NCI-H2171 treated with DMSO at 0.1 percent for 48 hours (cell line): Measurements from ENCODE around the gene NME9.

Source experiments
- DNase-seq: peaks from one replicate; lab custom pipeline; 2025; lab: John Stamatoyannopoulos, UW

NME9 gene

DNA sequence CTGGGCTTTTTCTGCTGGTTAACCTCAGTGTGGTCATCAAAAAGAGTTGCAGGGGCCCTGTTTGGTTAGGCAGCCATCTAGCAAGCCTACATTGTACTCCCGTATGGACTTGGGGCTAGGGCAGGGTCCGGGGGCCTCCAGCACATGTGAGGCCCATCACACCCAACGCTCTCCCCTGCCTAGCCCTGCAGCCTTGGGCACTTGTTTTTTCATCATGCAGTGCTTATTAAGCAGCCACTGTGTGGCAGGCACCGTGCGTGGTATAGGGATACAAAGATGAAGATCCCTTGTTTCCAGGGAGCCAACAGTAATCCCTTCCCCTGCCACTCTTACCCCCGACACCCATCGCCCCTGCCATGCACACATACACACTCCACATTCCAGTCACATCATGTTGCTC, 32.9 kb upstream of the NME9 start:
- DNase-seq = peak; percentile 55

DNA sequence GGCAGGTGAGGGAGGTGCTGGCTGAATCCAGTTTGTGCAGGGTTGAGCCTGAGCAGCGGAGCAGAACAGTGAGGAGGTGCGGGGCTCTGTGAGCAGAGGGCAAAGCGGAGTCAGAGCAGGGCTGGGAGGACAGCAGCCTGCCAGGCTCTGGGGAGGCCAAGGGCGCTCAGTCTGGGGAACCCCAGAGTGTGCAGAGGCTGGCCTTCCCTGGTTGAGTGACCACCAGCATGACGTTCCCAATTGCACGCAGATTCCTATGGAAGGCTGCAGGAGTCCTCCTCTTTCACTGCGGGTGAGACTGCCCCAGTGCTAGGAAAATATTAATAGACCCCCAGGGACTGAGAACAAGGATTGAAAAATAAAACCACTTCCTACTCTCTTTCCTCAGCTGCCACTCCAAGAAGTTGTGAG, 31.9 kb upstream of the NME9 start:
- DNase-seq = no peak

DNA sequence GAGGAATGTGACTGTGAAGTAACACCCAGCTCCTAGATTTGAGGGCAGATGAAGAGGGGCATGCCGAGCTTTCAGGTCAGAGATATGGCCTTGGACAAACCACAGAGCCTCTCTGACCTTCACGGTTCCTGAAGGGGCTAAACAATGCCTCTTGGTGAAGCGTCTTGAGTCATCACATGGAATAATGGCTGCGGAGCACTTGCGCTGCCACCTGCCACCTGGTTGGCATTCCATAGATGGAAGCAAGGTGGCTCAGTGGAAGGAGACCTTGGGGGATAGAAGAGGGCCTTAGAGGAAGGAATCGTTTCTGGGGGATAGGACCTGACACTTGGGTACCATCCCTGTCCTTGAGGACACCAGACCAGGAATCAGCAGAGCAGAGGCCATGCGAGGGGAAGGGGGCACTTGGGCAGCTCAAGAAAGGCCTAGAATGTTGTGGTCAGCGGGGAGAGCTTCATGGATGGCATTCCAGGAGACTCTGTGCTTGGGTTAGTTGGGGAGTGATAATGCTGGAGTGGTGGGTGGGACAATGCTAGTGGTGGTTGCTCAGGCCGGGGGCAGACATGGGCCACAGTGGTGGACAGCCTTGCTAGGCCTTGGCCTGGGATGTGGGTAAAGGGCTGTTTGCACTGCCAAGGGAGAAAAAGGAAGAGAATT, 31.3 kb upstream of the NME9 start:
- DNase-seq = no peak

DNA sequence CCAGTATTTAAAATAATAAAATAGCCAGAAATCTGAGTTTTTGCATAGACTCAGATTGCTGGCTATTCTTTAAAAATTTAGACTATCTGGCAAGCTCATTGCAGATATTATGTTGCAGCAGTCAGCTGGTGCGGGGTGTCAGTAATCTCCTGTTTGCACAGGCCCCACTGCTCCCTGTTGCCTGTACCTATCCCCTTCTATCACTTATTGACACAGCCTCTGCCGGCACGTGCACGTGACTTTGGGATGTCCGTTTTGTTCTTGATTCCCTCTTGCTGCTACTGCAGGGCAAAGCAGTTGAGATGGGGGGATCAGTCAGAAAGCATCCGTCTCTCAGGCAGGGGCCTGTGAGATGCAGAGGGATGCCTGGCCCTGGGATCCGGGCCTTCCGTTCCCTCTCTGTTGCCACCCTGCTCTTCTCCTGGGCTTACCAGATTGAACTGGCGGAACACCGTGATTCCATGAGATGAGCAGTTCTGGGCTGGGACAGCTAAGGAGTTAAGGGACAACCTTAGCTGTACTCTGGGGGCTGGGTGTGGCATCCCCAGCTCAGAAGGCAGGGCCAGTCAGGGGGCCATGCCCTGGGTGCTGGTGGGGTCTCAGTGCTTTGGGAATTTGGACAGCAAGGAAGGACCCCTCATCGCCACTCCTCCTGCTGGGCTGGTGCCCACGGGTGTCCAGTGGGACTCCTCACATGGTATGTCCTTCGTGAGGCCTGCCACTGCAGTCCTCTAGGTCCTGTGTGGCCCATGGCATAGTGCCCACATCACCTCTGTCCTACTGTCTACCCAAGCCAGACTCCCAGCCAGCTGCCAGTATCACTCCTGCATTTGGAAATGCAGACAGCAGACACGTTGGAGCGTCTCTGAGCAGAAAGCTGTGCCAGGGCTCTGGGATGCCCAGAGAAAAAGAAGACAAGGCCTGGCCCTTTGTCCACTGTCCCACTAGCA, 30.5 kb upstream of the NME9 start:
- no peak for DNase-seq

DNA sequence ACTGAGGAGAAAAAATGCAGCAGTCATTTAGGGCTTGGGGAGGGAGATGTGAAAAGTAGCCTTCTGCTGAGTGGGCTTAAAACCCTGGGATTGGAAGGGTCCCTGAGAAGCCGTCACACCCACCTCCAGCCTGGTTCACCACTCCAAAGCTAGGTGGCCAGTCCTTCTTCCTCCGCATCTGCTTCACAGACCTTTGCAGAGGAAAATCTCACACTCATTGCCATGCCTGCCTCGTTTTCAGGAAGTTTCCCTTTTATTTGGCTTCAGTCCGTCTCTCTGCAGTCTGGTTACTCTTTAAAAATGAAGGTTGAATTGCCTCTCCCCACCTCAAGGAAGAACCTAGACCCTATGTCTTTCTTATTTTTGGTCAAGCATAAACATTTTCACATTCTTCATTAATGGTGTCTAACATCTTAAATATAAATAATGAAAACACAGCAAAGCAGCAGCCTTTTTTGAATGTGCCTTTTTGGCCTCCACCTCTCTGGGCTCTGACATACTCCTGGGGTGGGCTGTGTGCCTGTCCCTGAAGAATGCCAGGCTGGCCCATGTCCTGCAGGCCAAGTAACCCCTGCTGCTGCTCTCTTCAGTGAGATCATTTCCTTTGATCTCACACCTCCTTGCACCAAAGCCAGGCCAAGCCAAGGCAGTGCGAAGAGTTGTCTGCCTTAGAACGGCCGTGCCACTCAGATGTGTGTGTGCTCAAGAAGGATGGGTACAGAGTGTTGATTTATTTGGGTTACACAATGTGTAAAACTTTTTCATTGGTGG, 29.7 kb upstream of the NME9 start:
- no peak for DNase-seq

DNA sequence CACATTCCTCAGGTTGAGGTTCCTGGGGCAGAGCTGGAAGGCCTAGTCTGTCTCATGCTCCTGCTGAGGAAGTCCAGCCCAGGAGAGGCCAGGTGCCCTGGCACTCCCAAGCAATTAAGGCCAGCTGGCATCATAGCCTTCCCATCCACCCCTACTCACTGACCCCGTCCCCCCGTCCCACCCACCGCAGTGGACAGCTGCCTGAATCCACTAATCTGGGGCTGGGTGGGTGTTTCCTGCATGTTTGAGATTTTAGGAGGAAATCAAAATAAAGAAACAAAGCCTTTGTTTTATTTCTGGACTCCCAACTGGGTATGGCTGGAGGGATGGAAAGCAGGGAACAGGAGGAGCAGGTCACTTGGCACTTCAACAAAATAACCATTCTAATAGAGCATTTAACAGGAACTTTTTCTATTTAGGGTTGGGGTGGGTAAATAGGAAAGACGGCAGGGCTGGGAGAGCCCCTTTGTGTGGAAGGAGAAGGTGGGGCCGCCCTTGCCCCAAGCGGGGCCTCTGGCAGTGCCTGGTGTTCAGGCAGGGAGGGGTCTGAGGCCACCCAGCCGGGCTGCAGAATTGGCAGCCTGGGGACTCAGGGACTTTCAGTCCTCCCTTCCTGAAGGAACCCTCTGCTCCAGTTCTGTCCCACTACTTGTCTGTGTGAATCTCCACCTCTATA, 27.2 kb upstream of the NME9 start:
- DNase-seq = no peak

DNA sequence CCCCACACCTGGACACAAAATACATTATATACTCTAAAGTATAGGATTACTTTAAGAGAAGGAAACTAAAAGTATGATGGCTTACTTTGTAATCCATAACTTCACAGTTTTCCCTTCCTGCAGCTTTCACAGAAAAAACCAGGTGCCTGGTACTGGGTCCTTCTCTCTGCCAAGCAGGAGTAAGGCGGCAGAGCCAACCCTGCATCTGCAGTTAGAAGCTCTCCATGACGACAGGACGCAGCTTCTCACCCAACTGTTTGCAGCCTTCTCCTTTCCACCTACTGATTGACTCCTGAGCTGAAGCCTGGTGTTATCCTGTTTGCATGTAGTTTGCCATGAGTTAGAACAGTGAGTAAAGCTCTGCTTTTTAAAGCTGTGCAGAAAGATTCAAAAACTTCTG, 25.4 kb upstream of the NME9 start:
- no peak for DNase-seq

DNA sequence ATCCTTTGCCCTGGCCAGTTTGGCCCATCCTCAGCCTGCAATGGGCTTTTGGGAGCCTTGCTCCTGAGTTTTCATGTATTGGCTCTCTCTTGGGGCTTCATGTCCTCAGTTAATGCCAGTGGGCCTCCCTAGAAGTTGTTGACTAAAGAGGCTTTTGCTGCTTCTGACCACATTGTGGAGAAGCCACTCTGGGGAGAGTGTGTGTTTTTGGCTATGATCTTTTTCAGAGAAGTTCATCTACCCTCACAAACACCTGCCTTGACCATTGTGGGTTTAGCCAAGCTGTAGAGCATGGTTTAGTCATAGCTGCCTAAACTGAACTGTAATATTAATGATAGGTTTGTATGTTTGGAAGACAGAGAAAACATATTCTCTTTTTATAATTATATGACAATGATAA, 24.7 kb upstream of the NME9 start:
- DNase-seq = no peak

DNA sequence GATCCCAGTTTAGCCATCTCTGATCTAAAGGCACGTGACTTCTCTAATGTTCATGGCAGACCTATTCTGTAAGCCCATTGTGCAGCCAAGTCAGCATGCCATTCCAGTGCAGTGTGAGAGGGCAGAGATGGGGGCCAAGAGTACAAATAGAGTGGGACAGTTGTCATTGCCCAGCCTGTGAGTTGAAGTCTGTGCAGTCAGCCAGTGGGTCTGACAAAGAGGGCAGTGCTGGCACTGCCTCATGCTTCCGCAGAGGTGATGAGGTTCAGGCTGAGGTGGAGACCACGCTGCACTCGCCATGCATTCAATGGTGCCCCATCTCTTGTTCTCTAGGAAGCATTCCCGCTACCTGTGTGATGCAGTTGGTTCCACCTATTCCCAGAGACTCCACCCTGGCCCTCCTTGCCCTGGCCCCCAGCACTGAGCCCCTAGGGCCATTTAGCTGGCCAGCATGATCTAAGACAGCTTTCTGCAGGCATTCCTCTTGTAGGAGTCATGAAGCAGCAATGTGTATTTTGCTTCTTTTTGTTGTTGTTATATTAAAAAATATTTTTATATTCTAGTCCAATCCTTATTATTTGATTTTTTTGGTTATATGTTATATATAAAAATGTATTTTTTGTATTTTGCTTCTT, 22.4 kb upstream of the NME9 start:
- DNase-seq = no peak

DNA sequence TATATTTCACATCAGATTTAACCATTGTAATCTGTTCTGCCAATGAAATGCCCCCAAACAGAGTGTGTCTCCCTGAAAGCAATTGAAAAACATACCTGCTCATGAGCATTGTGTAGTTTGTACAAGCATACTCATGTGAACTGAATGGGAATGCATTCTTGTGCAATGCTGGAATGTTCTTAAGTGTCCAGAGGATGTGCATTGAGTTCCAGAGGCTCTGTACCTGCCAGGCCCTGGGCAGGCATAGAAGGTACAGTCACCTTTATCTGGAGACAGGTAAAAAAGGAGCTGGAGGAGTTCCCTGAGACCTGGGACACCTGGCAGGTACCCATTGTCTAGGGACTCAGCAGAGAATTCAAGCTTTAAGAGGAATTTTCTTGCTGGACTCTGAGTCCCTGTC, 21.5 kb upstream of the NME9 start:
- no peak for DNase-seq

DNA sequence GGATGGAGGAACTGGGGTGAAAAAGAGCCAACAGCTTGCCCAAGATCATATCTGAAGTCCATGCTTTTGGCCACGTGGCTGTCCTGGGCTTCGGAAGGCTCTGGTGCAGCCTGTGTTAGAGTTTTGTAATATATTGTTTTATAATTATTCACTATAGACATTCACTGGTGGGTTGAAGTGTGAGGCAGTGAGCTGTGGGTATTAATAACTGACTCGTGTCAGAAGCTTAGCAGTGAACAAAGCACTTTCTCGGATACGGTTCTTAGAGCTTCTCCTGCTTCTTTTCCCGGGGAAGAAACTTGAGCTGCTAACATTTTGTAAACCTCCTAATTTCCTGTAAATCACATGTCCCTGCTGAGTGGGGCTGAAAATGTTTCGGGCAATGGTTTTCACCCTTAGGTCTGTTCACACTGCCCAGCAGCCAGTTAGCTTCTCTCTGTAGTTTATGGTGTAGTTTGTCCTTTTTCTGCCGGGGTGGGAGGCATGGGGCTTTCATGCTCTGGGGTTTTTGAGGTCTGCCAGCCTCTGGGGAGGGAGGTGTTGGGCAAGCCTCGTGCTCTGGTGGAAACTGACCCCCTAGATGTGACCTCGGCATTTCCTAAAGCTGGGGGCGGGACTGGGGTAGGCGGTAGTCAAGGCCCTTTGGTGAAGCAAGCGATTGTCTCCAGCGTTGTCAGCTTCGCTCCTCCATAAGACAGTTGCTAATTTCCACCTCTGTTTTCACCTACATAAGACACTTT, 20.4 kb upstream of the NME9 start:
- no peak for DNase-seq

DNA sequence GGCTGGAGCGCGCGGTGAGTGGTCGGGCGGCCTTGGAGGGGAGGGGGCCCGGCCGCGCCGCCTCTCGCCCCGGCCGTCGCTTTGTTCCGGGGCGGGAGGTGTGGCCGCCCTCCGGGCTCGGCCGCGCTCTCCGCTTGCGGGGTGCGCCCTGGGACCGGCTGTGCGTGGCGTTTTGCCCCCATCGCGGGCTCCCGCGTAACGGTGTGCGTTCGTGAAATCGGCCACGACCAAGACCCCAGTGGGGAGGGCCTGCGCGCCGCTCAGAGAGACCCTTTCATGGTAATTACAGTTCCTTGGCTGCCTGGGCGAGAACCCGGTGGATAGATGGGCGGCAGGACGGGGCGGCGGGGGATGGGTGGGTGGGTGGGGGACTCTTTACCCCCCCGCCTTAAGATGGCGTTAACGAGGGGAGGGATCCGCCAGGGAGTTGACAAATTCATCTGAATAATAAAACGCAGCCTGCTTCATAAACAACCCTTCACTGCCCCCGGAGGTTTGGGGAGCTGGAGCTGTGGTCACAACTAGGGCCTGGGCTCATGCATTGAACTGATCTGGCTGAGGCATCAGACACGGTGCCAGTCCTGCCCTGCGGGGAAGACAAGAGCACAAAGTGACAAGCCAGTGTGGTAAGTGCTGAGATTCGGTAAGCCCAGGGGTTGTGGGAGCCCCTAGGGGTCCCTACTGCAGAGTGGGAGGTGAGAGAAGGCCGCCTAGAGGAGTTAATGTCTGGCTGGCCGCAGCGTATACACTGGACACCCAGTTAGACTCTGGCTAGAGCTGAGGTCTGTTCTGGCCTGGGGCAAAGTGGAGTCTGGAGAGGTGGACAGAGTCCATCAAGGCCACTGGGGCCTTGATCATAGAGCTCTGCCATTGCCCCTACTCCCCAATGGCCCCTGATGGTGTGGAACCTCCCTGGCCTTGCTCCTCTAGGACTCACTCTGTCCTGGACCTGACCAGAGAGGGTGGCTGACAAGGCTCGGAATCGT, 19.4 kb upstream of the NME9 start:
- no peak for DNase-seq

DNA sequence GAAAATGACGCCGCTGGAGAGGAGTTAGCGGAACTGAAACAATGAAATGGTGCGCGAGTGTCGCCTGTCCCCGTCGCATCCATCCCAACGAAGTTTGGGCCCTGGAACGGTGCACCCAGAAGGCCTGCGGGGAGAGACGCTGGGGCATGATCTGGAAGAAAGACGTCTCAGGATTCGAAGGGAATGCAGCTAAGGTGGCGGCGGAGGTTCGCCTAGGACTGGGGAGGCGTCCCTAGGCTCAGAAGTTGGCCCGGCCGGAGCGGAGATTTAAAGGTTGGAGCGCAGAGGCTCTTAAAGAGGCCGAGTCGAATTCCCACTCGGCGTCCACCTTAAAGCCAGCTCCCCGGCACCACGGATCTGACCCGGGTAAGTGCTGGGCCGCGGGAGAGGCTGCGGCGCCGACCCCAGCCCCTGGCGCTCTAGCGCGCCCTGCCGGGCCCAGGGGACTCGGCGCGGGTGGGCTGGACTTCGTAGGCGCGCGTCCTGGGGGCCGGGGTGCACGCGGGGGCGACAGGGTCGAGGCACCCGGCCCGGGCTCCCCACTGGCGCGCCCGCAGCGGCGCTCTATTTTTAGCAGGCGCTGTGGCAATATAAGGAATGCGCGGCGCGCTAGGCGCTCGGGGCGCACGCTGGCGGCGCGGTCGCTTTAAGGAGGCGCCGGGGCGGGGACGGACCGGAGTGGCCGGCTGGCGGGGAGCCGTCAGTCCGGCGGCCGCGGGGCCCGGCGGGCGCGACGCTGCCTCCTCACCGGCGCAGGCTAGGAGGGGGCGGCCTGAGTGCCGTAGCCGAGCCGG, 18.5 kb upstream of the NME9 start, which contains the start of gene MRAS:
Gene MRAS (plus strand): TSS at position 620 of the 794 bp plus-strand sequence. CDS start 24,305 bp downstream, outside the sequence.
- DNase-seq = peak; percentile 78

DNA sequence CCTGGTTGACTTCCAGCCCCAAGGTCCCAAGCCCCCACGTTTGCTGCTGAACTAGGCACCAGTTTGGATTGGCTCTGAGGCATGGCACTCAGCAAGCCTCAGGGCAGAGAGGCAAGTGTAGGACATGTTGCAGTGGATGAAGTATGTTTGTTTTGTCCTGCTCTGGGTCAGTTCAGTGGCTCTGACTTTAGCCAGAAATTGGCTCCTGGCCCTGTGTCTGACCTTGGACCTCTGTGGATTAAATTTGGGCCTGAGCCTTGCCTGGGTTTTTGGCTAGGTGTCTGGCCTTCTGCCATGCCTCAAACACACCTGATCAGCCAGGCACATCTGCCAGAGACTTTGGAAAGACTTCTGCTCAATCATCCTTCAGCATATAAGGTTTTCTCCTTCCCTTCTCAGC, 15.1 kb upstream of the NME9 start:
- DNase-seq = no peak

DNA sequence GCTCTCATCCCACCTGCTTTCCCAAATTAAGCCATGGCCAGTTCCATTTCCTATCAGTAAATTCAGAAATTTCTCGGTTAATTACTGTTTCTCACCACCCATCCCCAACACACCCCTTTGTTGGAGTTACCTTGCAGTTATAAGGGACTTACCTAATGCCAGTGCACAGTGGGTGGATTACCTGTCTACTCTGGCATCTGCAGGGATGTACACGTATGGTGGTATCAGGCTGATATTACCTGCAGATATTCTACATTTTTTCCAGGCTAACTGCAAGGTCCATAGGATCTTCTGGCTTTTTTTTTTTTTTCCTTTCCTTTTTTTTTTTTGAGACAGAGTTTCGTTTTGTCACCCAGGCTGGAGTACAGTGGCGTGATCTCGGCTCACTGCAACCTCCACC, 10.9 kb upstream of the NME9 start:
- no peak for DNase-seq

DNA sequence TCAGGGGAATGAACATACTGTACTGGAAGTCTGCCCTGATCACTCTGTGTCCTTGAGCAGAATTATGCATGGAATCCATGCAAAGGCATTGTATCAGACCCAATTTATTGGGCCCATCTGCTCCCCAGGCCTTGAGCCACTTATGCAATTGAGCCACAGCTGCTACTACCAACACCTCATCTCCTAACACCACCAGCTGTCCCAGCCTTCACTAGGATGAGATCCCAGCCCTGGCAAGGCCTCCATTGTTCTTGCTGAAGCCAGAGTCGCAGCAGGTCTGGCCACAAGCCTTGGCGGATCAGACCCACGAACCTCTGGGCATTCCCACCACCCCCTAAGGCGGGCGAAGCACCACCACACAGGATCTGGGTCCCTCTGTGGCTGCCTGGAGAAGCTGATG, 9.2 kb upstream of the NME9 start:
- peak; percentile 37 for DNase-seq

DNA sequence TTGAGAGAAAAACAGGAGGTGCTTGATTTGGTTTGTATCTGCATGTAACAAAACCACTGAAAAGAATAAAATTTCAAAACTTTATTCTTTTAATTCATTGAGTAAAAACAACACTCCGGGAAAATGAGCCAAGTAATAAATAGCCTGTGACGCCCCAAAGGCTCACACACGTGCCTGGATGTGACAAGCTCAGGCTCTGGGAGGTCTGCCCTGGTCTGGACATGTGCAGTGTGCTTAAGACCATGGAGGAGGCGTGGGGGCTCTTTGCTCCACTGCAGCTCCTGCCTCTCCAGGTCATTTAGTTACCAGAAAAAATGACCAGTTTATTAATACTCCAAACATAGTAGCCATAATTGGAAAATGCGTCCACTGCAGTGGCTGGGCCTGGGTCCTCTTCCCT, 8.6 kb upstream of the NME9 start:
- DNase-seq = no peak

DNA sequence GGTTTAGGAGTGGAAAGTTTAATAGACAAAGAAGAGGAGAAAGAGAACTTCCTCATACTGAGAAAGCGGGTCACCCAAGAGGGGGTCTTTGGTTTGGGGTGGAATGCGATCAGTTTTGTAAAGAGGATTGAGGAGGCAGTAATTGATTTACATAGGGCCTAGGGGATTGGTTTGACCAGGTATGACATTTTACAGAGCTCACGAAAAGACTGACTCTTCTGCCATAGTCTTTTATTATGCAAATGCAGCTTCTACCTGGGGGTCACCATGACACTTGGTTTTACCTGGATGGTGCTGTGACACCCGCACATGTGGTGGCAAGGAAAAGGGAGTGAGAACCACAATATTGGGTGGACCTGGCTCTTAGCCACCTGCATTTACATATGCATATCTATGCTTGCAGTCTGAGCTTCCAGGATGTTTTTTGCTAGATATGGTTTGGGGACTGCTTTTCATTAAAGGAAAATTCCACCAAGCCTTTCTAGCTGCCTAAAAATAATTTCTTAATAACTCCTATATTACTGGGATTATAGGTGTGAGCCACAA, 6.9 kb upstream of the NME9 start:
- DNase-seq = no peak
